NB4 (cell line): ENCODE data around the gene EPB41L2.

Source experiments
- CTCF ChIP-seq: IDR thresholded peaks from one replicate; pipeline ENCODE4 v1.5.1; 2012; ENCODE audit warnings: low read depth, low read length
- MAX ChIP-seq: IDR thresholded peaks from 2 replicates; pipeline ENCODE4 v1.6.1; 2011; ENCODE audit warnings: low read depth, low read length
- POLR2A ChIP-seq: IDR thresholded peaks from 2 replicates; pipeline ENCODE4 v1.6.1; 2011; ENCODE audit warnings: mild to moderate bottlenecking; ENCODE audit not compliant: insufficient read length; ENCODE audit errors: extremely low read depth

GRCh38 chr6:130829333-130829910, 233.6 kb downstream of the EPB41L2 start:
- TF ChIP-seq CTCF = no peak
- no peak for TF ChIP-seq POLR2A
- TF ChIP-seq MAX = no peak
